Fibroblast of lung (primary cell): Measurements from ENCODE around the gene G3BP2. TPM values are rescaled to one million over a fixed set of nuclear protein-coding genes. Genes with fewer than 3 reads are reported as not detected.

ENCODE experiments used
- DNase-seq, 2 donors: peaks; one replicate each; pipeline versions ENCODE4 v3.0.0 to v3.0.0-alpha.2; 2010; ENCODE audit warnings: low read depth in 2 of 2
- H2AFZ ChIP-seq: 2 replicates; pipeline ENCODE4 v1.5.1; 2012; ENCODE audit warnings: low read length, control low read depth, inconsistent platforms
- H3K27ac ChIP-seq: 2 replicates; pipeline ENCODE4 v1.5.1; 2011; ENCODE audit warnings: low read length, control low read depth; ENCODE audit not compliant: insufficient read depth
- H3K27me3 ChIP-seq: 2 replicates; pipeline ENCODE4 v1.5.1; 2011; ENCODE audit warnings: mild to moderate bottlenecking, low read length; ENCODE audit not compliant: control insufficient read depth, insufficient read depth
- H3K36me3 ChIP-seq: 2 replicates; pipeline ENCODE4 v1.5.1; 2011; ENCODE audit warnings: low read length; ENCODE audit not compliant: control insufficient read depth, insufficient read depth
- H3K4me1 ChIP-seq: 2 replicates; pipeline ENCODE4 v1.5.1; 2011; ENCODE audit warnings: low read length; ENCODE audit not compliant: control insufficient read depth, insufficient read depth; ENCODE audit errors: extremely low read depth
- H3K4me2 ChIP-seq: 2 replicates; pipeline ENCODE4 v1.5.1; 2011; ENCODE audit warnings: low read length, control low read depth; ENCODE audit not compliant: insufficient read depth; ENCODE audit errors: extremely low read depth
- H3K4me3 ChIP-seq, 4 experiments: fragments of 200-600 bp in 1 of 4; sonication (generic) in 1 of 4; replicated peaks in 1 of 4; 2 replicates each; pipeline ENCODE4 v1.5.1; 2011 to 2016; ENCODE audit warnings: low read length in 4 of 4, low read depth in 3 of 4, mild to moderate bottlenecking in 3 of 4, control low read depth in 2 of 4, inconsistent platforms in 1 of 4, mixed read lengths in 1 of 4; ENCODE audit not compliant: insufficient read depth in 1 of 4; ENCODE audit errors: control extremely low read depth in 1 of 4
- H3K79me2 ChIP-seq: 2 replicates; pipeline ENCODE4 v1.5.1; 2012; ENCODE audit warnings: mild to moderate bottlenecking, low read length, inconsistent platforms; ENCODE audit not compliant: control insufficient read depth, insufficient read depth
- H3K9ac ChIP-seq: 2 replicates; pipeline ENCODE4 v1.5.1; 2011; ENCODE audit warnings: mild to moderate bottlenecking, low read length, control low read depth; ENCODE audit not compliant: insufficient read depth
- H3K9me3 ChIP-seq: 2 replicates; pipeline ENCODE4 v1.5.1; 2012; ENCODE audit warnings: low read depth, low read length; ENCODE audit not compliant: control insufficient read depth, insufficient read depth
- H4K20me1 ChIP-seq: 2 replicates; pipeline ENCODE4 v1.5.1; 2011; ENCODE audit warnings: low read length; ENCODE audit not compliant: control insufficient read depth, insufficient read depth; ENCODE audit errors: extremely low read depth
- EZH2 ChIP-seq: IDR thresholded peaks from 2 replicates; pipeline ENCODE4 v1.5.1; 2012; ENCODE audit warnings: low read length, control low read depth, mild to moderate bottlenecking; ENCODE audit errors: missing control alignments
- polyA plus RNA-seq, 2 donors: library from polyadenylated mRNA; depleted of rRNA in 1 of 2; stranded (reverse) in 1 of 2; unstranded in 1 of 2; fragments of >200 nt; gene quantifications; 2 replicates each; pipeline ENCODE4 v1.2.1, GENCODE V29; 2011 to 2012; ENCODE audit warnings: missing spikeins in 1 of 2
- total RNA-seq: library from RNA; depleted of rRNA; stranded (reverse); fragments of >200 nt; gene quantifications from 2 replicates; pipeline ENCODE4 v1.2.1, GENCODE V29; 2014
- TF ChIP-seq, protein P1 (sequence below), 2 donors: IDR thresholded peaks in 1 of 2; conservative IDR thresholded peaks in 1 of 2; 1 replicate in 1 of 2; 2 replicates in 1 of 2; pipeline ENCODE4 v1.5.1; 2011 to 2012; ENCODE audit warnings: low read length in 2 of 2, control low read depth in 1 of 2, inconsistent platforms in 1 of 2, low read depth in 1 of 2, mild to moderate bottlenecking in 1 of 2

The G3BP2 gene
- total and polyA plus RNA-seq, 2 donors (not counting 1 experiment from before 2014, with no cell fraction given): 143 TPM

- Histone ChIP-seq H3K9ac (no peak overlapping the region), H3K27me3 (no peaks in the 10 kb centered on the region), H3K4me3 (no peak overlapping the region), H3K27ac (no peak overlapping the region), H3K9me3 (no peaks in the 10 kb centered on the region), H3K79me2 (no peaks in the 10 kb centered on the region), H3K4me2 (no peak overlapping the region), H2AFZ (no peak overlapping the region), H3K36me3 (no peaks in the 10 kb centered on the region), H3K4me1 (peaks cover 2% of the 10 kb centered on the region), H4K20me1 (no peaks in the 10 kb centered on the region)
- TF ChIP-seq EZH2: no peak
- TF ChIP-seq, protein P1, sequence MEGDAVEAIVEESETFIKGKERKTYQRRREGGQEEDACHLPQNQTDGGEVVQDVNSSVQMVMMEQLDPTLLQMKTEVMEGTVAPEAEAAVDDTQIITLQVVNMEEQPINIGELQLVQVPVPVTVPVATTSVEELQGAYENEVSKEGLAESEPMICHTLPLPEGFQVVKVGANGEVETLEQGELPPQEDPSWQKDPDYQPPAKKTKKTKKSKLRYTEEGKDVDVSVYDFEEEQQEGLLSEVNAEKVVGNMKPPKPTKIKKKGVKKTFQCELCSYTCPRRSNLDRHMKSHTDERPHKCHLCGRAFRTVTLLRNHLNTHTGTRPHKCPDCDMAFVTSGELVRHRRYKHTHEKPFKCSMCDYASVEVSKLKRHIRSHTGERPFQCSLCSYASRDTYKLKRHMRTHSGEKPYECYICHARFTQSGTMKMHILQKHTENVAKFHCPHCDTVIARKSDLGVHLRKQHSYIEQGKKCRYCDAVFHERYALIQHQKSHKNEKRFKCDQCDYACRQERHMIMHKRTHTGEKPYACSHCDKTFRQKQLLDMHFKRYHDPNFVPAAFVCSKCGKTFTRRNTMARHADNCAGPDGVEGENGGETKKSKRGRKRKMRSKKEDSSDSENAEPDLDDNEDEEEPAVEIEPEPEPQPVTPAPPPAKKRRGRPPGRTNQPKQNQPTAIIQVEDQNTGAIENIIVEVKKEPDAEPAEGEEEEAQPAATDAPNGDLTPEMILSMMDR (conservative IDR thresholded peaks at IDR 0.05 in 1 of 2, IDR thresholded peaks at IDR 0.05 in 1 of 2; ENCODE audit: low read depth in 1 of 2, low read length in 2 of 2): no peak
- no peak for DNase-seq
Measured at GRCh38 chr4:75637827-75638226, 35.4 kb downstream of the G3BP2 start.

- H3K4me2 ChIP-seq: no peak overlapping the region
- H3K27me3 ChIP-seq: no peaks in the 10 kb centered on the region
- no peak overlapping the region for H3K4me3 ChIP-seq
- H3K36me3 ChIP-seq: no peaks in the 10 kb centered on the region
- no peak overlapping the region for H3K9ac ChIP-seq
- H3K27ac ChIP-seq: no peak overlapping the region
- H3K9me3 ChIP-seq: no peaks in the 10 kb centered on the region
- TF ChIP-seq, protein P1 (conservative IDR thresholded peaks at IDR 0.05 in 1 of 2, IDR thresholded peaks at IDR 0.05 in 1 of 2; ENCODE audit: low read depth in 1 of 2, low read length in 2 of 2): no peak
- no peak for TF ChIP-seq EZH2
- peak; percentile 24 to 60 for DNase-seq
- H3K79me2 ChIP-seq: no peaks in the 10 kb centered on the region
- no peaks in the 10 kb centered on the region for H4K20me1 ChIP-seq
- H3K4me1 ChIP-seq: peaks cover 2% of the 10 kb centered on the region
- H2AFZ ChIP-seq: no peak overlapping the region
Measured at GRCh38 chr4:75637176-75637575, 36.0 kb downstream of the G3BP2 start.

GRCh38 chr4:75634951-75635350, 38.3 kb downstream of the G3BP2 start:
- no peaks in the 10 kb centered on the region for H3K36me3 ChIP-seq
- peak; percentile 28 to 56 for DNase-seq
- H3K27me3 ChIP-seq: no peaks in the 10 kb centered on the region
- no peak overlapping the region for H3K4me3 ChIP-seq
- H3K4me1 ChIP-seq: peaks cover 4% of the 10 kb centered on the region
- no peaks in the 10 kb centered on the region for H3K9me3 ChIP-seq
- TF ChIP-seq EZH2: no peak
- TF ChIP-seq, protein P1 (conservative IDR thresholded peaks at IDR 0.05 in 1 of 2, IDR thresholded peaks at IDR 0.05 in 1 of 2; ENCODE audit: low read depth in 1 of 2, low read length in 2 of 2): no peak
- no peak overlapping the region for H3K27ac ChIP-seq
- H3K4me2 ChIP-seq: no peak overlapping the region
- no peaks in the 10 kb centered on the region for H3K79me2 ChIP-seq
- no peak overlapping the region for H3K9ac ChIP-seq
- no peaks in the 10 kb centered on the region for H4K20me1 ChIP-seq
- H2AFZ ChIP-seq: no peak overlapping the region
